Fibroblast of villous mesenchyme (primary cell): ENCODE results near the gene AKT1S1. TPM values are rescaled to one million over a fixed set of nuclear protein-coding genes. Genes with fewer than 3 reads are reported as not detected.

Experiments used
- DNase-seq: peaks from one replicate; pipeline ENCODE4 v3.0.0-alpha.2; 2010; ENCODE audit warnings: low read depth
- H3K4me3 ChIP-seq: 2 replicates; pipeline ENCODE4 v1.5.1; 2011; ENCODE audit warnings: low read depth, mild to moderate bottlenecking, low read length
- total RNA-seq: library from RNA; depleted of rRNA; stranded (reverse); fragments of >200 nt; gene quantifications from 2 replicates; pipeline ENCODE4 v1.2.3, GENCODE V29; 2012
- TF ChIP-seq, protein P1 (sequence below): IDR thresholded peaks from 2 replicates; pipeline ENCODE4 v1.5.1; 2012; ENCODE audit warnings: low read depth, mild to moderate bottlenecking, low read length; ENCODE audit not compliant: insufficient read depth

The AKT1S1 gene
- total RNA-seq, 1 donor = 12.5 TPM

DNA sequence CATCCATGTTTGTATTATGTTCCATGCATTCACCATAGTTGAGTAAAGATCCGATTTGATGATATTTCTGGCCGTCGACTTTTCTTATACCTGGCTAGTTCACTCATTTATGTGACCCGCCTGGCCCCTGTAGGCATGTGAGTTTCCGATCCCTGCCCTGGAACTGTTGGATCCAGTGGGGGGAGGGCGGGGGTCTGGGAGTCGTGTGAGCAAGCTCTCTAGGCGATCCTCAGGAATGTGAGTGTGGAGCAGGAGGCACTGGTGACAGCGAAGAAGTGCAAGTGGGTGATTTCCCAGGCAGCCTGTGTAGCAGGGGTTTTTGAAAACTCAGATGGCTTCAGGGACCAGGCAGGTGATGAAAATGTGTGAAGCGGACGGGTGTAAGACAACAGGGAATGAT, 36.8 kb downstream of the AKT1S1 start:
- DNase-seq = no peak
- H3K4me3 ChIP-seq = no peak overlapping the region
- TF ChIP-seq, protein P1, sequence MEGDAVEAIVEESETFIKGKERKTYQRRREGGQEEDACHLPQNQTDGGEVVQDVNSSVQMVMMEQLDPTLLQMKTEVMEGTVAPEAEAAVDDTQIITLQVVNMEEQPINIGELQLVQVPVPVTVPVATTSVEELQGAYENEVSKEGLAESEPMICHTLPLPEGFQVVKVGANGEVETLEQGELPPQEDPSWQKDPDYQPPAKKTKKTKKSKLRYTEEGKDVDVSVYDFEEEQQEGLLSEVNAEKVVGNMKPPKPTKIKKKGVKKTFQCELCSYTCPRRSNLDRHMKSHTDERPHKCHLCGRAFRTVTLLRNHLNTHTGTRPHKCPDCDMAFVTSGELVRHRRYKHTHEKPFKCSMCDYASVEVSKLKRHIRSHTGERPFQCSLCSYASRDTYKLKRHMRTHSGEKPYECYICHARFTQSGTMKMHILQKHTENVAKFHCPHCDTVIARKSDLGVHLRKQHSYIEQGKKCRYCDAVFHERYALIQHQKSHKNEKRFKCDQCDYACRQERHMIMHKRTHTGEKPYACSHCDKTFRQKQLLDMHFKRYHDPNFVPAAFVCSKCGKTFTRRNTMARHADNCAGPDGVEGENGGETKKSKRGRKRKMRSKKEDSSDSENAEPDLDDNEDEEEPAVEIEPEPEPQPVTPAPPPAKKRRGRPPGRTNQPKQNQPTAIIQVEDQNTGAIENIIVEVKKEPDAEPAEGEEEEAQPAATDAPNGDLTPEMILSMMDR = no peak

DNA sequence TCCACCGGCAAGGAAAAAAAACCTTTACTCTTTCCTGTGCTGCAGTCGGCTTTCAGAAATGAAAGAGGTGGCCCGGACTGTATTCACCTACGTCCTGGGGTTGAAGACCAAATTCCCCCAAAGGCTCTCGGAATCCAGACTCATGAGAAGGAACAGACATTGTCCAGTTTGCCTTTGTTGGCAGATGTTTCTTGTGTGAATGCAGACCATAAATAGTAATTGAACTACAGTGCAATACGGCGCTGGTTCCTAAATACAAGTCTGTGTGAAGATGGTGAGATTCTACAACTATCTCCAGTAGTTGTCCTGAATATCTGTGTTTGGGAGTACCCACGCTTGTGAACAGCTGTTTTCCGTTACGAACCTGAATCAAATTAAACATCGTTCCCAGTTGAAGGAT, 37.4 kb downstream of the AKT1S1 start:
- H3K4me3 ChIP-seq = no peak overlapping the region
- TF ChIP-seq, protein P1 = no peak
- DNase-seq = no peak

DNA sequence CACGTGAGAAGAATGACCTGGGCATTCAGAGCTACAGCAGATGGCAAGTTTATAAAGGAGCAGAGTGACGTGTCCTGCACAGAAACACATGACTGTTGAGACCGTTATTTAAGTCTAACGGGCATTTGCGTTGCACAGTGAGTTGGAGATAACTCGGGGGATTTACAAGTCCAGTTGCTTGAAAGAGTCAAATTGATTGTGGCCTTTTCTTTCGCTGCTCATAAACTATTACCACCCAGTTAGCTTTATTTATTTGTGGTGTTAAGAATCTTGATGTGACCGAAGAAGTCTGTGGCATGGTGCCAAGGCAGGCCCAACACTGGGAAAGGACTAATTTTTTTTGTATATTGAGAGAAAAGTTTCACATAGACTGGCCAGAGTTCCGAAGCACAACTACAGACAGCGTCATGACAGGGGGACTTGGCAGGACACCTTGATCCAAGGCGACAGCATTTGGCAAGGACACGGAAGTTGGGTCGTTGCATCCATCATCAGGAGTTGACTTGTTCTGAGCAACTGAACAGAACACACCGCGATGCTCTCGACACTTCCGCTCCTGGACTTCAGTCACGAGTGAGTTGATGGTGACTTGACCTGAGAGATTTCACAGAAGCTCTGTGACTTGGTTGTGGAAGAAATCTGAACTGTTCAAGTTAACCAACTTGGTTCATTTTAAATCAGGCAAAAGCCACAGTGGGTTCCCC, 38.1 kb downstream of the AKT1S1 start:
- TF ChIP-seq, protein P1 = no peak
- no peak overlapping the region for H3K4me3 ChIP-seq
- DNase-seq = no peak

DNA sequence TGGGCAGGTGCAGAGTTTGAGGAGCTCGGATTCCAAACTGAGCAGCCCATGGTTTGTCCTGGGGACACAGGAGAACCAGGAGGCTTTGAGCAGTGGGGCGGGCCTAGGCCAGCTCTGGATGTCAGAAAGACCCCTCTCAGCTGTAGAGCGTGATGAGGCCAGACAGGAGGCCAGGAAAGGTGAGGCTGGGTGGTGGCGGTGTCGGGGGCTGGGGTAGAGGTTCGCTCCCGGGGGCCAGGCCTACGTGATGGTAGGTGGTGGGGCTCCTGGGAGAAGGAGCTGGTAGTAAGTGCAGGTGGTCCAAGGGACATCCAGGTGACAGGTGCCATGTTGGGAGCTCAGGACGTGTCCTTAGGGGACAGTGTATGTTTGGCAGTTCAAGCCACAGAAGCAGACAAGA, 39.7 kb downstream of the AKT1S1 start:
- TF ChIP-seq, protein P1 = no peak

DNA sequence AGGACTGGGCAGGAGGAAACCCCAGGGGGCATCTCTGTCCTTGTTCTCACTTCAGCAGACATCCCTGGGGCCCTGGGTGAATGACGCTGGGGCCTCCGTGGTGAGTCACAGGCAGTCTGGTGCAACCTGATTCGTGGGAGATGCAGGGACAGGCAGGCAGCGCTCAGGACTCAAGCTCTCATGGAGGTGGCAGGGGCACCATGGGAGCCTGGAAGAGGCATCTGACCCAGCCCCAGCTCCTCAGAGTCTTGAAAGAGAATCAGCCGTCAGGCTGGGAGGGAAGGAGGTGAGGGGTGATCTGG, 40.2 kb downstream of the AKT1S1 start:
- TF ChIP-seq, protein P1 = no peak
- DNase-seq = no peak
- H3K4me3 ChIP-seq = no peak overlapping the region

More for the DNA sequence above, 39.7 kb downstream of the AKT1S1 start:
- no peak overlapping the region for H3K4me3 ChIP-seq
- no peak for DNase-seq

DNA sequence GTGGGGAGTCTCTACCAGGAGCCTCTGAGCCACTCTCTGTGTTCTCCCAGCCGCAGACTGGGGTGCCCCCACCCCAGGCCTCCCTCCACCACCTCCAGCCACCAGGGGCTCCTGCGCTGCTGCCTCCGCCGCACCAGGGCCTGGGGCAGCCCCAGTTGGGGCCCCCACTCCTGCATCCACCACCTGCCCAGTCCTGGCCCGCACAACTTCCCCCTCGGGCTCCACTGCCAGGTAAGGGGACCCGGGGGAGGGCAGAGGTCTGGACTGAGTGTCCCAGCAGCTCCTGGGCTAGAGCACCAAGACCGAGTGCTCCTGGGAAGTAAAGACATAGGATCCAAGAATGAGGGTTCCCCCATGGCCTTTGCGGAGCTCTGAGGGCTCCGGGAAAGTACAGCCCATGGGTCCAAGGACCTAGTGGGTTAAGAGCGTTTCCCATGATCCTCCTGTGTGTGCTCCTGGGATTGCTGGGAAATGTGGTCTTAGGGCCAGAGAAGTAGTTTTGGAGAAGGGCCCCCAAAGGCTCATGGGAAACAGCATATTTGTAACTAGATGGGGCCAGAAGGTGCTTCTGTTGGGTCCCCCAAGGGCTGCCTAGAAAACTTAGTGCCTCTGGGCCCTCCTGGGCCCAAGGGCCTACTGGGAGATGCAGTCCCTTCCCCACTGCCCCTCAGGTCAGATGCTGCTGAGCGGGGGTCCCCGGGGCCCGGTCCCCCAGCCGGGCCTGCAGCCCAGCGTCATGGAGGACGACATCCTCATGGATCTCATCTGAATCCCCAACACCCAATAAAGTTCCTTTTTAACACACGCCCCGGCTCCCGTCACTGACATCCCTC, 40.8 kb downstream of the AKT1S1 start:
- no peak for DNase-seq
- TF ChIP-seq, protein P1 = no peak
- H3K4me3 ChIP-seq = no peak overlapping the region
